Liver (tissue), 9 donors: ENCODE results near the gene AP5S1. TPM values are rescaled to one million over a fixed set of nuclear protein-coding genes. Genes with fewer than 3 reads are reported as not detected.

Experiments
- DNase-seq: peaks from one replicate; pipeline ENCODE4 v3.0.0-alpha.2; 2017; ENCODE audit warnings: low spot score
- H3K27ac ChIP-seq, 2 donors: one replicate each; pipeline ENCODE4 v1.7.0; 2013; ENCODE audit warnings: inconsistent platforms in 2 of 2, low read length in 2 of 2, control low read depth in 1 of 2, low read depth in 1 of 2, mild to moderate bottlenecking in 1 of 2
- H3K27me3 ChIP-seq, 4 donors: one replicate each; pipeline versions ENCODE4 v1.6.1 to v1.7.0; 2013; ENCODE audit warnings: low read length in 3 of 4, inconsistent platforms in 1 of 4, mild to moderate bottlenecking in 1 of 4, moderate library complexity in 1 of 4; ENCODE audit not compliant: control insufficient read depth in 4 of 4, insufficient read depth in 4 of 4
- H3K36me3 ChIP-seq, 4 donors: one replicate each; pipeline versions ENCODE4 v1.6.1 to v1.7.0; 2013; ENCODE audit warnings: low read length in 3 of 4, mild to moderate bottlenecking in 3 of 4, low read depth in 1 of 4, moderate library complexity in 1 of 4; ENCODE audit not compliant: control insufficient read depth in 4 of 4, insufficient read depth in 3 of 4
- H3K4me1 ChIP-seq, 4 donors: one replicate each; pipeline versions ENCODE4 v1.6.1 to v1.7.0; 2013; ENCODE audit warnings: low read length in 3 of 4, mild to moderate bottlenecking in 3 of 4, moderate library complexity in 1 of 4; ENCODE audit not compliant: control insufficient read depth in 4 of 4, insufficient read depth in 4 of 4
- H3K4me3 ChIP-seq, 3 donors: one replicate each; pipeline versions ENCODE4 v1.6.1 to v1.7.0; 2013; ENCODE audit warnings: low read length in 3 of 3, control low read depth in 1 of 3, low read depth in 1 of 3, mild to moderate bottlenecking in 1 of 3
- H3K9ac ChIP-seq, 2 donors: one replicate each; pipeline ENCODE4 v1.7.0; 2013; ENCODE audit warnings: low read length in 2 of 2, mild to moderate bottlenecking in 2 of 2, moderate library complexity in 2 of 2, control low read depth in 1 of 2, low read depth in 1 of 2
- H3K9me3 ChIP-seq, 4 donors: one replicate each; pipeline versions ENCODE4 v1.6.1 to v1.7.0; 2013; ENCODE audit warnings: low read length in 3 of 4; ENCODE audit not compliant: control insufficient read depth in 4 of 4
- EGR1 ChIP-seq, 2 donors: IDR thresholded peaks; 2 replicates each; pipeline ENCODE4 v1.6.1; 2016 to 2018; ENCODE audit warnings: antibody characterized with exemption in 2 of 2, low read depth in 2 of 2
- FOXA1 ChIP-seq: IDR thresholded peaks from 2 replicates; pipeline ENCODE4 v1.6.1; 2016; ENCODE audit warnings: antibody characterized with exemption
- HNF4A ChIP-seq, 2 donors: conservative IDR thresholded peaks; 2 replicates each; pipeline ENCODE4 v1.6.1; 2016; ENCODE audit warnings: antibody characterized with exemption in 2 of 2, mild to moderate bottlenecking in 2 of 2
- HNF4G ChIP-seq: IDR thresholded peaks from 2 replicates; pipeline ENCODE4 v1.6.1; 2016; ENCODE audit warnings: antibody characterized with exemption
- JUND ChIP-seq, 2 donors: IDR thresholded peaks; 2 replicates each; pipeline ENCODE4 v1.6.1; 2016; ENCODE audit warnings: antibody characterized with exemption in 2 of 2
- RAD21 ChIP-seq, 2 donors: IDR thresholded peaks; 2 replicates each; pipeline ENCODE4 v1.6.1; 2016; ENCODE audit warnings: antibody characterized with exemption in 2 of 2, mild to moderate bottlenecking in 2 of 2
- RXRA ChIP-seq, 2 donors: IDR thresholded peaks; 2 replicates each; pipeline ENCODE4 v1.6.1; 2017 to 2018; ENCODE audit warnings: antibody characterized with exemption in 2 of 2, mild to moderate bottlenecking in 1 of 2
- TAF1 ChIP-seq: conservative IDR thresholded peaks from 2 replicates; pipeline ENCODE4 v1.6.1; 2016; ENCODE audit warnings: antibody characterized with exemption, mild to moderate bottlenecking
- WGBS: extraction: QIAGEN DNeasy Blood & Tissue Kit; methylation state at CpG from one replicate; pipeline ENCODE4 v1.1.7; 2013; 5-methylcytosine and 5-hydroxymethylcytosine counted together
- polyA plus RNA-seq, 2 donors: library from polyadenylated mRNA; stranded (reverse) in 1 of 2; unstranded in 1 of 2; fragments of 200-250 nt in 1 of 2; fragments of >200 nt in 1 of 2; fragmentation: Nextera tagmentation in 1 of 2; extraction: Ambion mirVana in 1 of 2; gene quantifications; one replicate each; pipeline versions ENCODE4 v1.2.1 to v1.2.3, GENCODE V29; 2013 to 2015
- total RNA-seq, 2 donors: library from RNA; depleted of rRNA; stranded (reverse); fragments of >200 nt; gene quantifications; one replicate each; pipeline ENCODE4 v1.2.3, GENCODE V29; 2014
- TF ChIP-seq, protein P1 (sequence below): fragments of 150-350 bp; IDR thresholded peaks from 2 replicates; pipeline ENCODE4 v1.5.1; 2017; ENCODE audit warnings: improper control_type of control experiment, low read depth, low read length; ENCODE audit not compliant: missing input control
- TF ChIP-seq, protein P2 (sequence below): IDR thresholded peaks from 2 replicates; pipeline ENCODE4 v1.6.1; 2016; ENCODE audit warnings: antibody characterized with exemption
- donor health status: healthy.
- donor health status: healthy.
- donor health status: healthy.
- donor health status: healthy.
- donor health status: healthy.

Gene AP5S1
- total and polyA plus RNA-seq, 4 donors = 9.1 to 14.5 (median 11.1) TPM

- H3K27ac ChIP-seq = no peak overlapping the region
- no peaks in the 10 kb centered on the region for H3K9me3 ChIP-seq
- no peak overlapping the region for H3K4me3 ChIP-seq
- H3K36me3 ChIP-seq = no peaks in the 10 kb centered on the region
- H3K4me1 ChIP-seq = peaks cover 3 to 28% (median 18%) of the 10 kb centered on the region in 4 donors
- no peak for DNase-seq
- no peak overlapping the region for H3K9ac ChIP-seq
- no peak for TF ChIP-seq JUND (IDR thresholded peaks at IDR 0.05)
- no peak for TF ChIP-seq TAF1
- TF ChIP-seq RXRA (IDR thresholded peaks at IDR 0.05) = no peak
- TF ChIP-seq, protein P1, sequence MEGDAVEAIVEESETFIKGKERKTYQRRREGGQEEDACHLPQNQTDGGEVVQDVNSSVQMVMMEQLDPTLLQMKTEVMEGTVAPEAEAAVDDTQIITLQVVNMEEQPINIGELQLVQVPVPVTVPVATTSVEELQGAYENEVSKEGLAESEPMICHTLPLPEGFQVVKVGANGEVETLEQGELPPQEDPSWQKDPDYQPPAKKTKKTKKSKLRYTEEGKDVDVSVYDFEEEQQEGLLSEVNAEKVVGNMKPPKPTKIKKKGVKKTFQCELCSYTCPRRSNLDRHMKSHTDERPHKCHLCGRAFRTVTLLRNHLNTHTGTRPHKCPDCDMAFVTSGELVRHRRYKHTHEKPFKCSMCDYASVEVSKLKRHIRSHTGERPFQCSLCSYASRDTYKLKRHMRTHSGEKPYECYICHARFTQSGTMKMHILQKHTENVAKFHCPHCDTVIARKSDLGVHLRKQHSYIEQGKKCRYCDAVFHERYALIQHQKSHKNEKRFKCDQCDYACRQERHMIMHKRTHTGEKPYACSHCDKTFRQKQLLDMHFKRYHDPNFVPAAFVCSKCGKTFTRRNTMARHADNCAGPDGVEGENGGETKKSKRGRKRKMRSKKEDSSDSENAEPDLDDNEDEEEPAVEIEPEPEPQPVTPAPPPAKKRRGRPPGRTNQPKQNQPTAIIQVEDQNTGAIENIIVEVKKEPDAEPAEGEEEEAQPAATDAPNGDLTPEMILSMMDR = no peak
- no peak for TF ChIP-seq HNF4G
- WGBS = 77% methylated on average over 9 of the region's 9 CpGs
- no peaks in the 10 kb centered on the region for H3K27me3 ChIP-seq
Measured at GRCh38 chr20:3815703-3816315, 4.5 kb upstream of the AP5S1 start.

DNA sequence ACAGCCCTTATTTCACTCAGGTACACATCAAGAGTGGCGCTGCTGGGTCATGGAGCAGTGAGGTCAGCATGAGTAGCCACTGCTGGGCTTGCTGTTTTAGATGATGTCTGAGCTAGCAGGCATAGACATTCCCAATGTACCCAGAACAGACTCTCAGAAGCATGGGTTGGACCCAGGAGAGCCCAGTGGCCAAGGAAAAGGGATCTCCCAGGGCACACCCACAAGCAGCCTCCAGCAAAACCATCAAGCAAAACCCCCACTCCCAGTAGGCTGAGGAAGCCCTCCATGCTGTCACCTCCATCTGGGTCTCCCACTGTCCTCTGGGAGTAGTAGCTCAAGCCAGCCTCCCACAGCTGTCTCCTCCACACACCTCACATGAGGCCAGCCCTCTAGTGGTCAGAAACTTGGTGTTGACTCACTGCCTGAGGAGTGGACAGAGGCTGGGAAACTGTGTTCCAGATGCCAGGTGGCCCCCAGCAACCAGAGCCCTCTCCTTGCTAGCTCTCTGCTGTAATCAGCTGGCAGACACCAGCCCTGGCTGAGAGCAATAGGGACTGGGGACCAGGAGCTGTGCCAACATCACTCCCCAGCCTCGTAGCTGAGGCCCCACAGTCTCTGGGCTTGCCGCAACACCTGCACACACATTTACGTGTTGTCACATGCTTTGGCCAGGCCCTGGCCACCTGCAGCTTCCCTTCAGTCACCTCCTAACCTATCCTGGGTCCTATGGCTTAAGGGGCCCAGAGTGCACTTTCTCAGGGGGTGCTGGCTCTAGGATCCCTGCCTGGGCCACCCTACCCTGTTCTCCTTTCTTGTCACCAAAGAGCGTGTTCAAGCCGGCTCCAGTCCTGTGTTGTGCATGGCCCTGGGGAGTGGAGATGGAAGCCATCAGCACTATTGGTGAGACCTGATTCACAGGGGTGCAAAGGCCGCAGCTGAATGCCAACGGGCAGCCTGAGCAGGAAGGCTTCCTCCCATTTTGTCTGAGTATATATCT, 1.9 kb upstream of the AP5S1 start:
- Histone ChIP-seq H3K27ac (peak overlapping the region; percentile 6 to 43), H3K4me3 (no peak overlapping the region), H3K9me3 (no peaks in the 10 kb centered on the region), H3K36me3 (peaks cover 0 to 12% (median 7%) of the 10 kb centered on the region in 4 donors), H3K9ac (no peak overlapping the region), H3K27me3 (no peaks in the 10 kb centered on the region), H3K4me1 (peaks cover 0 to 21% (median 13%) of the 10 kb centered on the region in 4 donors)
- peak; percentile 64 for DNase-seq
- TF ChIP-seq RXRA (IDR thresholded peaks at IDR 0.05) (peak in 1 of 2 donors; percentile 29), RAD21 (IDR thresholded peaks at IDR 0.05) (peak; percentile 79 to 89), EGR1 (IDR thresholded peaks at IDR 0.05; ENCODE audit: low read depth in 2 of 2) (no peak)
- TF ChIP-seq, protein P1 = peak; percentile 60
- 80% methylated on average over 8 of the region's 8 CpGs for WGBS

GRCh38 chr20:3819411-3820047, 818 bp upstream of the AP5S1 start:
- Histone ChIP-seq H3K27me3 (no peaks in the 10 kb centered on the region), H3K36me3 (peaks cover 3 to 22% (median 12%) of the 10 kb centered on the region in 4 donors), H3K9me3 (no peaks in the 10 kb centered on the region), H3K4me1 (peaks cover 0 to 21% (median 13%) of the 10 kb centered on the region in 4 donors), H3K4me3 (peak overlapping the region; percentile 82 to 90 (median 84)), H3K27ac (peak overlapping the region; percentile 96 to 99), H3K9ac (peak overlapping the region; percentile 66 to 99)
- no peak for DNase-seq
- 67% methylated on average over 20 of the region's 20 CpGs for WGBS
- TF ChIP-seq TAF1 (no peak), FOXA1 (no peak), RAD21 (IDR thresholded peaks at IDR 0.05) (no peak), JUND (IDR thresholded peaks at IDR 0.05) (no peak), HNF4A (conservative IDR thresholded peaks at IDR 0.05) (no peak)
- TF ChIP-seq, protein P2, sequence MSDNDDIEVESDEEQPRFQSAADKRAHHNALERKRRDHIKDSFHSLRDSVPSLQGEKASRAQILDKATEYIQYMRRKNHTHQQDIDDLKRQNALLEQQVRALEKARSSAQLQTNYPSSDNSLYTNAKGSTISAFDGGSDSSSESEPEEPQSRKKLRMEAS = no peak
